ENCODE measurements around the gene GRM7. TPM values are rescaled to one million over a fixed set of nuclear protein-coding genes. Genes with fewer than 3 reads are reported as not detected.

The GRM7 gene
- total and polyA plus RNA-seq, 2 experiments from 2014 or later: 0.40 TPM; not detected in 1

GRCh38 chr3:7428206-7428718, 567.3 kb downstream of the GRM7 start:
- no peak for ATAC-seq
- no peaks in the 10 kb centered on the region for H4K20me1 ChIP-seq (replicated peaks; ENCODE audit: insufficient read depth)
- H3K9me2 ChIP-seq (ENCODE audit: insufficient read depth): no peaks in the 10 kb centered on the region; the same call in 1 of the 2 replicates
- H3K27me3 ChIP-seq (ENCODE audit: insufficient read depth): no peaks in the 10 kb centered on the region
- H3K4me3 ChIP-seq: no peak overlapping the region
- 0 out of 2 replicates have a peak overlapping the region, but pooled peaks have one; percentile 68 for H2AFZ ChIP-seq
- H3K27ac Mint-ChIP-seq: no peak overlapping the region
- no peaks in the 10 kb centered on the region for H3F3A ChIP-seq (replicated peaks; ENCODE audit: low read depth)
- H3K27me3 Mint-ChIP-seq (ENCODE audit: insufficient read depth, low read depth, poor library complexity): no peaks in the 10 kb centered on the region
- TF ChIP-seq POLR2AphosphoS5 (IDR thresholded peaks at IDR 0.05; ENCODE audit: low read depth): no peak
- no peak for TF ChIP-seq ZNF331 (CRISPR knock-in tag; IDR thresholded peaks at IDR 0.05; ENCODE audit: low read depth)
- TF ChIP-seq ETS1 (IDR thresholded peaks at IDR 0.05): no peak
- no peak for TF ChIP-seq CTCF (conservative IDR thresholded peaks at IDR 0.05; ENCODE audit: low read depth in 2 of 2)
- no peak overlapping the region for H3K4me3 Mint-ChIP-seq
- peaks cover 4% of the 10 kb centered on the region for H3K36me3 Mint-ChIP-seq (ENCODE audit: low read depth)
- H3K4me2 ChIP-seq: no peak overlapping the region
- H3K36me3 ChIP-seq (ENCODE audit: insufficient read depth): 0 out of 2 replicates have a peak, but pooled peaks cover 7% of the 10 kb centered on the region
- no peak for DNase-seq (ENCODE audit: low spot score)
- no peak overlapping the region for H3K27ac ChIP-seq (ENCODE audit: low read depth)
- peaks cover 10% of the 10 kb centered on the region for H3K9me3 Mint-ChIP-seq
- H3K79me2 ChIP-seq (replicated peaks; ENCODE audit: insufficient read depth): no peaks in the 10 kb centered on the region
- H3K4me1 Mint-ChIP-seq: no peaks in the 10 kb centered on the region; the same call in 2 of the 3 replicates
- H3K4me1 ChIP-seq (ENCODE audit: insufficient read depth): no peaks in the 10 kb centered on the region

GRCh38 chr3:7432610-7433009, 571.7 kb downstream of the GRM7 start:
- Mint-ChIP-seq H3K9me3 (peaks cover 17% of the 10 kb centered on the region), H3K36me3 (ENCODE audit: low read depth) (peaks cover 4% of the 10 kb centered on the region), H3K27ac (no peak overlapping the region), H3K4me1 (no peaks in the 10 kb centered on the region), H3K27me3 (ENCODE audit: insufficient read depth, low read depth, poor library complexity) (no peaks in the 10 kb centered on the region), H3K4me3 (no peak overlapping the region)
- H2AFZ ChIP-seq: no peak overlapping the region
- no peak overlapping the region for H3K4me3 ChIP-seq
- H3F3A ChIP-seq (replicated peaks; ENCODE audit: low read depth): no peaks in the 10 kb centered on the region
- no peaks in the 10 kb centered on the region for H3K9me2 ChIP-seq (ENCODE audit: insufficient read depth)
- no peaks in the 10 kb centered on the region for H3K79me2 ChIP-seq (replicated peaks; ENCODE audit: insufficient read depth)
- no peaks in the 10 kb centered on the region for H3K27me3 ChIP-seq (ENCODE audit: insufficient read depth)
- no peak for TF ChIP-seq EZH2phosphoT487 (IDR thresholded peaks at IDR 0.05; ENCODE audit: unreplicated experiment)
- TF ChIP-seq ZNF114 (CRISPR knock-in tag; IDR thresholded peaks at IDR 0.05): no peak
- TF ChIP-seq STAT1 (IDR thresholded peaks at IDR 0.05; ENCODE audit: unreplicated experiment): no peak
- no peak for TF ChIP-seq ETS1 (IDR thresholded peaks at IDR 0.05)
- TF ChIP-seq ZNF331 (CRISPR knock-in tag; IDR thresholded peaks at IDR 0.05; ENCODE audit: low read depth): no peak
- 0 out of 2 replicates have a peak, but pooled peaks cover 8% of the 10 kb centered on the region for H3K36me3 ChIP-seq (ENCODE audit: insufficient read depth)
- H3K27ac ChIP-seq (ENCODE audit: low read depth): no peak overlapping the region
- no peaks in the 10 kb centered on the region for H4K20me1 ChIP-seq (replicated peaks; ENCODE audit: insufficient read depth)
- H3K4me2 ChIP-seq: no peak overlapping the region
- ATAC-seq: no peak
- no peaks in the 10 kb centered on the region for H3K4me1 ChIP-seq (ENCODE audit: insufficient read depth)
- DNase-seq (ENCODE audit: low spot score): no peak
